Keratinocyte (primary cell): Measurements from ENCODE around the gene PAX5.

Experiments
- EZH2 ChIP-seq: IDR thresholded peaks from one replicate; pipeline ENCODE4 v1.6.1; 2012; ENCODE audit warnings: inconsistent platforms, mild to moderate bottlenecking, low read length, moderate library complexity
- TF ChIP-seq, protein P1 (sequence below), 3 experiments: IDR thresholded peaks in 1 of 3; conservative IDR thresholded peaks in 1 of 3; optimal IDR thresholded peaks in 1 of 3; 2 replicates in 2 of 3; 3 replicates in 1 of 3; pipeline versions ENCODE3 to v1.5.1; 2011; ENCODE audit warnings: low read length in 3 of 3, mild to moderate bottlenecking in 3 of 3, moderate library complexity in 2 of 3, control low read depth in 1 of 3, inconsistent platforms in 1 of 3; ENCODE audit not compliant: insufficient read depth in 2 of 3; ENCODE audit errors: extremely low read depth in 1 of 3

DNA sequence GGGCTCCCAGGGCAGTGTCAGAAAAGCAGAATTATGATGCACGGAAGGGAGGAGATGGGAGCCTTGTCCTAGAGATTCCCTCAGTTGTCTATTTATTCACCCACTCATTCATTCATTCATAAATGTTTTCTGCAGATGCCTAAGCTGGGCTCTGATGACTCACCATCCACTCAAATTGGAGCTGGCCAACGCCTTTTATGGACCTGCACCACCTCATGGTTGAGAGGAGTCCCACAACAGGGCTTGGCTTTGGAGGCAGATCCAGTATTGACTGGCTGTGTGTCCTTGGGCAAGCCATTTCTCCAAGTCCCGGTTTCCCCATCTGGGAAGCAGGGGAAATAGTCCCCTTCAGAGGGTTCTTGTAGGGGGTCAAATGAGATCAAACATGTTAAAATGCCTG, 233.6 kb downstream of the PAX5 start:
- no peak for TF ChIP-seq EZH2
- TF ChIP-seq, protein P1, sequence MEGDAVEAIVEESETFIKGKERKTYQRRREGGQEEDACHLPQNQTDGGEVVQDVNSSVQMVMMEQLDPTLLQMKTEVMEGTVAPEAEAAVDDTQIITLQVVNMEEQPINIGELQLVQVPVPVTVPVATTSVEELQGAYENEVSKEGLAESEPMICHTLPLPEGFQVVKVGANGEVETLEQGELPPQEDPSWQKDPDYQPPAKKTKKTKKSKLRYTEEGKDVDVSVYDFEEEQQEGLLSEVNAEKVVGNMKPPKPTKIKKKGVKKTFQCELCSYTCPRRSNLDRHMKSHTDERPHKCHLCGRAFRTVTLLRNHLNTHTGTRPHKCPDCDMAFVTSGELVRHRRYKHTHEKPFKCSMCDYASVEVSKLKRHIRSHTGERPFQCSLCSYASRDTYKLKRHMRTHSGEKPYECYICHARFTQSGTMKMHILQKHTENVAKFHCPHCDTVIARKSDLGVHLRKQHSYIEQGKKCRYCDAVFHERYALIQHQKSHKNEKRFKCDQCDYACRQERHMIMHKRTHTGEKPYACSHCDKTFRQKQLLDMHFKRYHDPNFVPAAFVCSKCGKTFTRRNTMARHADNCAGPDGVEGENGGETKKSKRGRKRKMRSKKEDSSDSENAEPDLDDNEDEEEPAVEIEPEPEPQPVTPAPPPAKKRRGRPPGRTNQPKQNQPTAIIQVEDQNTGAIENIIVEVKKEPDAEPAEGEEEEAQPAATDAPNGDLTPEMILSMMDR (optimal IDR thresholded peaks at IDR 0.05 in 1 of 3, IDR thresholded peaks at IDR 0.05 in 1 of 3, conservative IDR thresholded peaks at IDR 0.05 in 1 of 3; ENCODE audit: extremely low read depth in 1 of 3, insufficient read depth in 2 of 3, low read length in 3 of 3): no peak
